Spinal cord (tissue), 10 donors: ENCODE results near the gene CEP55. TPM values are rescaled to one million over a fixed set of nuclear protein-coding genes. Genes with fewer than 3 reads are reported as not detected.

Experiments
- DNase-seq, 6 donors: peaks; one replicate each; pipeline versions ENCODE4 v3.0.0 to v3.0.0-alpha.2; 2013 to 2015; ENCODE audit warnings: low spot score in 6 of 6, low read depth in 4 of 6
- H3K27ac ChIP-seq: one replicate; pipeline ENCODE4 v1.5.1; 2013; ENCODE audit warnings: low read depth, low read length, control low read depth
- H3K27me3 ChIP-seq: one replicate; pipeline ENCODE4 v1.6.1; 2013; ENCODE audit warnings: low read length; ENCODE audit not compliant: control insufficient read depth, insufficient read depth
- H3K36me3 ChIP-seq: one replicate; pipeline ENCODE4 v1.6.1; 2013; ENCODE audit warnings: low read length; ENCODE audit not compliant: control insufficient read depth, insufficient read depth
- H3K4me1 ChIP-seq: one replicate; pipeline ENCODE4 v1.6.1; 2013; ENCODE audit warnings: low read length; ENCODE audit not compliant: control insufficient read depth, insufficient read depth
- H3K4me3 ChIP-seq: one replicate; pipeline ENCODE4 v1.5.1; 2013; ENCODE audit warnings: low read depth, low read length, control low read depth
- H3K9me3 ChIP-seq: one replicate; pipeline ENCODE4 v1.6.1; 2013; ENCODE audit warnings: low read length; ENCODE audit not compliant: control insufficient read depth, insufficient read depth
- WGBS: methylation state at CpG from one replicate; pipeline ENCODE4 v1.1.5; 2013; ENCODE audit warnings: missing lambda C conversion rate; ENCODE audit not compliant: insufficient coverage; 5-methylcytosine and 5-hydroxymethylcytosine counted together
- polyA plus RNA-seq, 2 donors: library from polyadenylated mRNA; unstranded; fragments of 120-200 nt; gene quantifications; one replicate each; pipeline ENCODE4 v1.2.1, GENCODE V29; 2013; ENCODE audit not compliant: insufficient read length in 2 of 2
- total RNA-seq, 2 donors: library from RNA; depleted of rRNA in 1 of 2; stranded (reverse); fragments of 120-200 nt in 1 of 2; fragments of >200 nt in 1 of 2; gene quantifications; one replicate each; pipeline versions ENCODE4 v1.2.3 to v1.2.4, GENCODE V29; 2013 to 2014
- donor health status: healthy.

Gene CEP55
- total and polyA plus RNA-seq, 4 donors, result 5.7 to 7.4 (median 6.4) TPM

GRCh38 chr10:93501650-93502049 is 5.2 kb downstream of the CEP55 start:
- DNase-seq, result no peak
- no peaks in the 10 kb centered on the region for H3K9me3 ChIP-seq

GRCh38 chr10:93503075-93503474 is 6.7 kb downstream of the CEP55 start:
- no peak for DNase-seq
- Histone ChIP-seq H3K4me1 (no peaks in the 10 kb centered on the region), H3K27me3 (no peaks in the 10 kb centered on the region), H3K36me3 (no peaks in the 10 kb centered on the region), H3K4me3 (no peak overlapping the region), H3K9me3 (no peaks in the 10 kb centered on the region), H3K27ac (no peak overlapping the region)
- 82% methylated on average over 3 of the region's 6 CpGs for WGBS

More at GRCh38 chr10:93501650-93502049, 5.2 kb downstream of the CEP55 start:
- H3K4me3 ChIP-seq, result no peak overlapping the region
- H3K36me3 ChIP-seq, result no peaks in the 10 kb centered on the region
- H3K4me1 ChIP-seq, result peaks cover 2% of the 10 kb centered on the region
- no peak overlapping the region for H3K27ac ChIP-seq
- H3K27me3 ChIP-seq, result no peaks in the 10 kb centered on the region

GRCh38 chr10:93505075-93505474 is 8.7 kb downstream of the CEP55 start:
- Histone ChIP-seq H3K27me3 (no peaks in the 10 kb centered on the region), H3K4me1 (no peaks in the 10 kb centered on the region), H3K4me3 (no peak overlapping the region), H3K27ac (no peak overlapping the region), H3K9me3 (no peaks in the 10 kb centered on the region), H3K36me3 (no peaks in the 10 kb centered on the region)
- no peak for DNase-seq
- no CpG with 5 or more reads among the region's 2 CpGs for WGBS

GRCh38 chr10:93509816-93510215 is 13.4 kb downstream of the CEP55 start:
- DNase-seq, result no peak
- Histone ChIP-seq H3K36me3 (no peaks in the 10 kb centered on the region), H3K27me3 (no peaks in the 10 kb centered on the region), H3K27ac (no peak overlapping the region), H3K4me3 (no peak overlapping the region), H3K4me1 (no peaks in the 10 kb centered on the region), H3K9me3 (no peaks in the 10 kb centered on the region)
- WGBS, result no CpG with 5 or more reads among the region's 8 CpGs

GRCh38 chr10:93512565-93512964 is 16.2 kb downstream of the CEP55 start:
- DNase-seq, result no peak
- Histone ChIP-seq H3K4me1 (no peaks in the 10 kb centered on the region), H3K9me3 (no peaks in the 10 kb centered on the region), H3K4me3 (no peak overlapping the region), H3K36me3 (no peaks in the 10 kb centered on the region), H3K27ac (no peak overlapping the region), H3K27me3 (no peaks in the 10 kb centered on the region)
- 100% methylated on average over 1 of the region's 1 CpG for whole genome bisulfite sequencing

- H3K4me1 ChIP-seq, result no peaks in the 10 kb centered on the region
- H3K27me3 ChIP-seq, result no peaks in the 10 kb centered on the region
- H3K27ac ChIP-seq, result no peak overlapping the region
- H3K4me3 ChIP-seq, result no peak overlapping the region
- DNase-seq, result no peak
- H3K36me3 ChIP-seq, result no peaks in the 10 kb centered on the region
- no CpG with 5 or more reads among the region's 1 CpG for WGBS
- H3K9me3 ChIP-seq, result no peaks in the 10 kb centered on the region
These were observed 16.7 kb downstream of the CEP55 start for GRCh38 chr10:93513091-93513490.

GRCh38 chr10:93514521-93514920 is 18.1 kb downstream of the CEP55 start:
- Histone ChIP-seq H3K4me3 (no peak overlapping the region), H3K27ac (no peak overlapping the region), H3K4me1 (no peaks in the 10 kb centered on the region), H3K27me3 (no peaks in the 10 kb centered on the region), H3K9me3 (no peaks in the 10 kb centered on the region), H3K36me3 (no peaks in the 10 kb centered on the region)
- no peak for DNase-seq
- 94% methylated on average over 3 of the region's 4 CpGs for WGBS

- no peaks in the 10 kb centered on the region for H3K27me3 ChIP-seq
- no peak overlapping the region for H3K4me3 ChIP-seq
- H3K27ac ChIP-seq, result no peak overlapping the region
- no peaks in the 10 kb centered on the region for H3K9me3 ChIP-seq
- WGBS, result 67% methylated on average over 1 of the region's 8 CpGs
- DNase-seq, result peak in 1 of 6 donors; percentile 24
- no peaks in the 10 kb centered on the region for H3K36me3 ChIP-seq
- H3K4me1 ChIP-seq, result no peaks in the 10 kb centered on the region
These were observed 18.9 kb downstream of the CEP55 start for GRCh38 chr10:93515071-93516005.

- Histone ChIP-seq H3K4me3 (no peak overlapping the region), H3K27me3 (no peaks in the 10 kb centered on the region), H3K36me3 (no peaks in the 10 kb centered on the region), H3K27ac (no peak overlapping the region), H3K4me1 (no peaks in the 10 kb centered on the region), H3K9me3 (no peaks in the 10 kb centered on the region)
- no CpG with 5 or more reads among the region's 1 CpG for WGBS
- DNase-seq, result no peak
These were observed 19.6 kb downstream of the CEP55 start for GRCh38 chr10:93516006-93516380.

GRCh38 chr10:93518531-93518930 is 22.1 kb downstream of the CEP55 start:
- Histone ChIP-seq H3K9me3 (peaks cover 2% of the 10 kb centered on the region), H3K4me3 (no peak overlapping the region), H3K4me1 (no peaks in the 10 kb centered on the region), H3K36me3 (peaks cover 2% of the 10 kb centered on the region), H3K27me3 (no peaks in the 10 kb centered on the region), H3K27ac (no peak overlapping the region)
- WGBS, result 100% methylated on average over 2 of the region's 4 CpGs
- DNase-seq, result no peak
